ENCODE measurements around the gene GDA. TPM values are rescaled to one million over a fixed set of nuclear protein-coding genes. Genes with fewer than 3 reads are reported as not detected.

GDA gene
- total and polyA plus RNA-seq, 2 of the 4 experiments (the other 2 are of a cell fraction): not detected

DNA sequence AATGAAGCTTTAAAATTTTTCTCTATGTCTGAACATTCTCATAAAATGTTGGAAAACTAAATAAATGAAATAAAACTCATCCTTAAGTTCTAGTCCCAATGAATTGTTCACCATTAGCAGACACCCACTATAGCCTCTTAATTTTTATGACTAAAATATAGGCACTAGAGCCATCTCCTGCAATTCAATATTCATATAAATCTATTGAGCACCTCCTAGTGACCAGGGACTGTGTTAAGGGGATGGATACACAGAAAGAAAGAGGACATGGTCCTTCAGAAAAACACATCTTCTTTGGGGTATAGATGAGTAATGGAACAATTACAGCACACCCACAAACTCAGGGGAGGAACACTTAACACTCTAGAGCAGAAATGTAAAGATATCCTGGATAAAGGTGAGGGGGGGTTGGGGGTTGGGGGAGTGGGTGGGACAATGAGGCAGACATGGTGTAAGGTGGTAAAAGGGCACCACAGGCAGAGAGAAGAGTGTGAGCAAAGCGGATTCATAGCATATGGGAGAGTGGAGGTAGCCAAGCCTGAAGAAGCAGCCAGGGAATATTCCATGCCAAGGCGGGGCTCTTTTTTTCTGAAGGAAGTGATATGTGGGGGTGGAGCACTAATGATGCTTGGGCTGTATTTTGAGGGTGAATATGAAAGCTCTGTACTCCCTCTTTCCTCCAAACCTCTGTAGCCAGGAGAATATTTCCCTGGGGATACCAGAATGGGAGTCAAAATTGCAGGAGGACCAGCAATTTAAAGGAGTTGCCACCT lies 3.3 kb upstream of the GDA start:
- H3K27me3 ChIP-seq (ENCODE audit: control insufficient read depth, insufficient read depth, low read length): peaks cover 7% of the 10 kb centered on the region; the same call in 1 of the 2 replicates
- H3K27ac ChIP-seq (ENCODE audit: insufficient read depth, low read length): no peak overlapping the region
- no peak overlapping the region for H3K14ac ChIP-seq (replicated peaks; ENCODE audit: low read depth, low read length)
- no peak overlapping the region for H2BK20ac ChIP-seq (ENCODE audit: low read depth, low read length)
- no peak overlapping the region for H3K23ac ChIP-seq (ENCODE audit: low read depth, low read length)
- H3K18ac ChIP-seq (ENCODE audit: low read depth, low read length): no peak overlapping the region
- H2BK120ac ChIP-seq (ENCODE audit: low read depth, low read length): no peak overlapping the region
- no peak overlapping the region for H3K9ac ChIP-seq (ENCODE audit: low read depth, low read length)
- H3K9me1 ChIP-seq (ENCODE audit: insufficient read depth, low read length): no peaks in the 10 kb centered on the region
- BruUV-seq (replicated peaks): no TSS peak
- dilution Hi-C loops (cut with HindIII; ENCODE audit: low sequenced_read_pairs, unreplicated experiment): no loop called here
- H3K4ac ChIP-seq (ENCODE audit: low read depth, low read length): no peak overlapping the region
- H4K5ac ChIP-seq (ENCODE audit: low read depth, low read length): no peak overlapping the region
- no peak overlapping the region for H3K56ac ChIP-seq (ENCODE audit: extremely low read depth, insufficient read depth, low read length)
- intact Hi-C loops (cut with micrococcal nuclease): no loop called here
- DNase-seq (no peak), ATAC-seq (ENCODE audit: low read depth) (no peak)
- H3K4me2 ChIP-seq (ENCODE audit: low read depth, low read length): no peak overlapping the region
- no peak overlapping the region for H2AFZ ChIP-seq (replicated peaks; ENCODE audit: low read length, poor library complexity)
- no peaks in the 10 kb centered on the region for H3K36me3 ChIP-seq (ENCODE audit: control insufficient read depth, insufficient read depth, low read length)
- WGBS, 2 experiments (ENCODE audit: extremely low coverage in 2 of 2, insufficient read length in 1 of 2): 40% methylated on average over 1 of the region's 2 CpGs; no CpG with 5 or more reads in 1 of the 2 experiments
- no peak overlapping the region for H3K4me3 ChIP-seq (ENCODE audit: insufficient read depth, low read depth, low read length)
- POLR2A ChIA-PET (ENCODE audit: unreplicated experiment): no interaction called here
- H4K91ac ChIP-seq (ENCODE audit: insufficient read depth, low read depth, low read length): no peak overlapping the region
- H3K79me1 ChIP-seq (ENCODE audit: low read depth in 1 of 2, low read length in 2 of 2): no peaks in the 10 kb centered on the region
- H4K20me1 ChIP-seq (ENCODE audit: insufficient read depth, low read length): no peaks in the 10 kb centered on the region
- CTCF ChIA-PET: no interaction called here
- H3K9me3 ChIP-seq (ENCODE audit: control insufficient read depth, insufficient read depth, low read length): no peaks in the 10 kb centered on the region
- no peak overlapping the region for H2BK5ac ChIP-seq (ENCODE audit: low read depth, low read length, poor library complexity, severe bottlenecking)
- in situ Hi-C loops (cut with MboI; ENCODE audit: low sequenced_read_pairs): no loop called here
- H2AK9ac ChIP-seq (replicated peaks; ENCODE audit: low read depth, low read length, poor library complexity): no peak overlapping the region
- TF ChIP-seq MAFK (IDR thresholded peaks at IDR 0.05; ENCODE audit: low read depth, low read length): no peak
- TF ChIP-seq CHD1 (IDR thresholded peaks at IDR 0.05; ENCODE audit: low read depth, low read length): no peak
- TF ChIP-seq SMC3 (IDR thresholded peaks at IDR 0.05; ENCODE audit: low read depth, low read length): no peak
- TF ChIP-seq, protein P1, sequence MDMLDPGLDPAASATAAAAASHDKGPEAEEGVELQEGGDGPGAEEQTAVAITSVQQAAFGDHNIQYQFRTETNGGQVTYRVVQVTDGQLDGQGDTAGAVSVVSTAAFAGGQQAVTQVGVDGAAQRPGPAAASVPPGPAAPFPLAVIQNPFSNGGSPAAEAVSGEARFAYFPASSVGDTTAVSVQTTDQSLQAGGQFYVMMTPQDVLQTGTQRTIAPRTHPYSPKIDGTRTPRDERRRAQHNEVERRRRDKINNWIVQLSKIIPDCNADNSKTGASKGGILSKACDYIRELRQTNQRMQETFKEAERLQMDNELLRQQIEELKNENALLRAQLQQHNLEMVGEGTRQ (IDR thresholded peaks at IDR 0.05; ENCODE audit: low read depth, low read length): no peak
- no peak for TF ChIP-seq NFE2L2 (IDR thresholded peaks at IDR 0.05; ENCODE audit: low read depth, low read length)
- TF ChIP-seq MXI1 (IDR thresholded peaks at IDR 0.05; ENCODE audit: borderline replicate concordance, low read depth, low read length): no peak
- no peak for TF ChIP-seq CEBPB (IDR thresholded peaks at IDR 0.05; ENCODE audit: low read depth, low read length)
- no peak for TF ChIP-seq RCOR1 (IDR thresholded peaks at IDR 0.05; ENCODE audit: insufficient replicate concordance, low read length)
- TF ChIP-seq RFX5 (IDR thresholded peaks at IDR 0.05; ENCODE audit: low read depth, low read length): no peak
- TF ChIP-seq MAZ (IDR thresholded peaks at IDR 0.05; ENCODE audit: borderline replicate concordance, low read depth, low read length): no peak
- TF ChIP-seq, protein P2, sequence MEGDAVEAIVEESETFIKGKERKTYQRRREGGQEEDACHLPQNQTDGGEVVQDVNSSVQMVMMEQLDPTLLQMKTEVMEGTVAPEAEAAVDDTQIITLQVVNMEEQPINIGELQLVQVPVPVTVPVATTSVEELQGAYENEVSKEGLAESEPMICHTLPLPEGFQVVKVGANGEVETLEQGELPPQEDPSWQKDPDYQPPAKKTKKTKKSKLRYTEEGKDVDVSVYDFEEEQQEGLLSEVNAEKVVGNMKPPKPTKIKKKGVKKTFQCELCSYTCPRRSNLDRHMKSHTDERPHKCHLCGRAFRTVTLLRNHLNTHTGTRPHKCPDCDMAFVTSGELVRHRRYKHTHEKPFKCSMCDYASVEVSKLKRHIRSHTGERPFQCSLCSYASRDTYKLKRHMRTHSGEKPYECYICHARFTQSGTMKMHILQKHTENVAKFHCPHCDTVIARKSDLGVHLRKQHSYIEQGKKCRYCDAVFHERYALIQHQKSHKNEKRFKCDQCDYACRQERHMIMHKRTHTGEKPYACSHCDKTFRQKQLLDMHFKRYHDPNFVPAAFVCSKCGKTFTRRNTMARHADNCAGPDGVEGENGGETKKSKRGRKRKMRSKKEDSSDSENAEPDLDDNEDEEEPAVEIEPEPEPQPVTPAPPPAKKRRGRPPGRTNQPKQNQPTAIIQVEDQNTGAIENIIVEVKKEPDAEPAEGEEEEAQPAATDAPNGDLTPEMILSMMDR (conservative IDR thresholded peaks at IDR 0.05; ENCODE audit: low read depth, low read length): no peak
- no peak for TF ChIP-seq BHLHE40 (IDR thresholded peaks at IDR 0.05; ENCODE audit: low read depth, low read length)
- TF ChIP-seq, protein P3, sequence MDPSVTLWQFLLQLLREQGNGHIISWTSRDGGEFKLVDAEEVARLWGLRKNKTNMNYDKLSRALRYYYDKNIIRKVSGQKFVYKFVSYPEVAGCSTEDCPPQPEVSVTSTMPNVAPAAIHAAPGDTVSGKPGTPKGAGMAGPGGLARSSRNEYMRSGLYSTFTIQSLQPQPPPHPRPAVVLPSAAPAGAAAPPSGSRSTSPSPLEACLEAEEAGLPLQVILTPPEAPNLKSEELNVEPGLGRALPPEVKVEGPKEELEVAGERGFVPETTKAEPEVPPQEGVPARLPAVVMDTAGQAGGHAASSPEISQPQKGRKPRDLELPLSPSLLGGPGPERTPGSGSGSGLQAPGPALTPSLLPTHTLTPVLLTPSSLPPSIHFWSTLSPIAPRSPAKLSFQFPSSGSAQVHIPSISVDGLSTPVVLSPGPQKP (IDR thresholded peaks at IDR 0.05; ENCODE audit: borderline replicate concordance, low read depth, low read length): no peak
- TF ChIP-seq RAD21 (IDR thresholded peaks at IDR 0.05; ENCODE audit: low read length): no peak
- no peak for TF ChIP-seq POLR2A (IDR thresholded peaks at IDR 0.05; ENCODE audit: low read depth, low read length)
- TF ChIP-seq FOS (IDR thresholded peaks at IDR 0.05; ENCODE audit: low read depth, low read length): no peak
- H2AK5ac ChIP-seq (ENCODE audit: low read depth, low read length): no peak overlapping the region
- no peak overlapping the region for H2BK15ac ChIP-seq (ENCODE audit: low read depth, low read length)
- H3K4me1 ChIP-seq (ENCODE audit: control insufficient read depth, insufficient read depth, low read length): no peaks in the 10 kb centered on the region
- no peak overlapping the region for H4K8ac ChIP-seq (ENCODE audit: low read depth in 2 of 2, low read length in 2 of 2)
